ENCODE measurements around the gene GPC6. TPM values are rescaled to one million over a fixed set of nuclear protein-coding genes. Genes with fewer than 3 reads are reported as not detected.
A peak's percentile ranks its signal among the peaks of the same experiment; 100 is the strongest.

Gene GPC6
- total RNA-seq, 1 donor from 2014 or later: 63.0 TPM

DNA sequence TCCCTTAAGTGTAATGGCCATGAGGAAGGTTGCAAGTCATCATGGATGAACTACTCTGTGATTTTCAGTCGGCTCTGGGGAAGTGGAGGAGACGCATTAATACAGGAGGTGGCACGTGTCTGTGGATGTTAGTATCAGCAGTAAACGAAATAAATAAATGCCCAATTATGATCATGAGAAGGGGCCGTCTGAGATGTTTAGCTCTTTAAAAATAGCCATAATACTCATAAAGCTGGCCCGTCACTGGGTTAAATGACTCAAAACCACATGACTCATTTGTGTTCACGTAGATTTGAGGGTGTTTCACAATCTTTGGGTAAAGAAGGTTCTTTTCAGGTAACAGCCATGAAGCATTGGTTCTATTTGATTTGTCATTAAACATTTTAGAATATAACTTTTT lies 620.6 kb downstream of the GPC6 start:
- Histone ChIP-seq H3K27ac (ENCODE audit: low read depth, low read length) (peak overlapping the region; percentile 72), H3K4me1 (ENCODE audit: insufficient read depth, low read length) (peaks cover 3% of the 10 kb centered on the region), H3K4me2 (ENCODE audit: low read length) (peak overlapping the region; percentile 54), H2AFZ (ENCODE audit: low read depth, low read length) (peak overlapping the region; percentile 28), H3K27me3 (ENCODE audit: insufficient read depth, low read length) (no peaks in the 10 kb centered on the region), H4K20me1 (ENCODE audit: insufficient read depth, low read length) (no peaks in the 10 kb centered on the region), H3K9me3 (ENCODE audit: insufficient read depth, low read depth, low read length) (no peaks in the 10 kb centered on the region), H3K4me3 (ENCODE audit: insufficient read depth, low read depth, low read length) (no peak overlapping the region), H3K9ac (ENCODE audit: low read length) (peak overlapping the region; percentile 46), H3K79me2 (ENCODE audit: insufficient read depth, low read length) (no peaks in the 10 kb centered on the region), H3K36me3 (ENCODE audit: insufficient read depth, low read length) (no peaks in the 10 kb centered on the region)
- TF ChIP-seq EZH2 (IDR thresholded peaks at IDR 0.05; ENCODE audit: insufficient read depth, low read length): no peak
- TF ChIP-seq, protein P1, sequence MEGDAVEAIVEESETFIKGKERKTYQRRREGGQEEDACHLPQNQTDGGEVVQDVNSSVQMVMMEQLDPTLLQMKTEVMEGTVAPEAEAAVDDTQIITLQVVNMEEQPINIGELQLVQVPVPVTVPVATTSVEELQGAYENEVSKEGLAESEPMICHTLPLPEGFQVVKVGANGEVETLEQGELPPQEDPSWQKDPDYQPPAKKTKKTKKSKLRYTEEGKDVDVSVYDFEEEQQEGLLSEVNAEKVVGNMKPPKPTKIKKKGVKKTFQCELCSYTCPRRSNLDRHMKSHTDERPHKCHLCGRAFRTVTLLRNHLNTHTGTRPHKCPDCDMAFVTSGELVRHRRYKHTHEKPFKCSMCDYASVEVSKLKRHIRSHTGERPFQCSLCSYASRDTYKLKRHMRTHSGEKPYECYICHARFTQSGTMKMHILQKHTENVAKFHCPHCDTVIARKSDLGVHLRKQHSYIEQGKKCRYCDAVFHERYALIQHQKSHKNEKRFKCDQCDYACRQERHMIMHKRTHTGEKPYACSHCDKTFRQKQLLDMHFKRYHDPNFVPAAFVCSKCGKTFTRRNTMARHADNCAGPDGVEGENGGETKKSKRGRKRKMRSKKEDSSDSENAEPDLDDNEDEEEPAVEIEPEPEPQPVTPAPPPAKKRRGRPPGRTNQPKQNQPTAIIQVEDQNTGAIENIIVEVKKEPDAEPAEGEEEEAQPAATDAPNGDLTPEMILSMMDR (IDR thresholded peaks at IDR 0.05; ENCODE audit: insufficient read depth, low read depth, low read length): no peak
- Mint-ChIP-seq H3K27ac (ENCODE audit: unreplicated experiment) (no peak overlapping the region), H3K27me3 (ENCODE audit: low read depth, unreplicated experiment) (no peaks in the 10 kb centered on the region), H3K4me1 (ENCODE audit: low read depth, unreplicated experiment) (peaks cover 3% of the 10 kb centered on the region), H3K4me3 (ENCODE audit: unreplicated experiment) (no peak overlapping the region), H3K36me3 (ENCODE audit: low read depth, unreplicated experiment) (no peaks in the 10 kb centered on the region), H3K9me3 (ENCODE audit: unreplicated experiment) (peaks cover 3% of the 10 kb centered on the region)
- FAIRE-seq (no peak), DNase-seq (ENCODE audit: low read depth) (peak; percentile 86)

DNA sequence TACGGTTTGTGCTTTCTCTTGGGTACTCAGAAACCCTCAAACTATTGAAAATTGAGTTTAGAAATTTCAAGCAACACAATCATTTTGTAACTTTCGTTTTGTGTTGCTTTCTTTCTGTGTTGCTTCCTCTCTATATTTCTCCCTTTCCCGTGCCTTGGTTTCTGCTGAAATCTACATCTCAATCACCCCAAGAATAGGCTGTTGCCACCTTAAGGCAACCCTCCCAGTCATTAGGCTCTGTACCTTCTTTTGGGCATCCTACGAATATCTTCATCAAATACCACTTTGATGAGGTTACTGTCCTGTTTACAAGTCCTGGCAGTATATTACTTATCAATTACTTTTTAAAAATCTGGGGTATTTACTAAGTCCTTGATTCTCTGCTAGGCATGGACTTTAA lies 621.6 kb downstream of the GPC6 start:
- FAIRE-seq: no peak
- Histone ChIP-seq H3K4me2 (ENCODE audit: low read length) (no peak overlapping the region), H3K27me3 (ENCODE audit: insufficient read depth, low read length) (no peaks in the 10 kb centered on the region), H3K9ac (ENCODE audit: low read length) (no peak overlapping the region), H2AFZ (ENCODE audit: low read depth, low read length) (no peak overlapping the region), H3K36me3 (ENCODE audit: insufficient read depth, low read length) (no peaks in the 10 kb centered on the region), H3K4me3 (ENCODE audit: insufficient read depth, low read depth, low read length) (no peak overlapping the region), H3K27ac (ENCODE audit: low read depth, low read length) (no peak overlapping the region), H3K79me2 (ENCODE audit: insufficient read depth, low read length) (no peaks in the 10 kb centered on the region), H3K4me1 (ENCODE audit: insufficient read depth, low read length) (peaks cover 3% of the 10 kb centered on the region), H3K9me3 (ENCODE audit: insufficient read depth, low read depth, low read length) (no peaks in the 10 kb centered on the region), H4K20me1 (ENCODE audit: insufficient read depth, low read length) (no peaks in the 10 kb centered on the region)
- Mint-ChIP-seq H3K4me3 (ENCODE audit: unreplicated experiment) (no peak overlapping the region), H3K27me3 (ENCODE audit: low read depth, unreplicated experiment) (no peaks in the 10 kb centered on the region), H3K9me3 (ENCODE audit: unreplicated experiment) (peaks cover 3% of the 10 kb centered on the region), H3K4me1 (ENCODE audit: low read depth, unreplicated experiment) (peaks cover 3% of the 10 kb centered on the region), H3K36me3 (ENCODE audit: low read depth, unreplicated experiment) (no peaks in the 10 kb centered on the region), H3K27ac (ENCODE audit: unreplicated experiment) (no peak overlapping the region)
- TF ChIP-seq, protein P1 (IDR thresholded peaks at IDR 0.05; ENCODE audit: insufficient read depth, low read depth, low read length): no peak
- no peak for TF ChIP-seq EZH2 (IDR thresholded peaks at IDR 0.05; ENCODE audit: insufficient read depth, low read length)
- no peak for DNase-seq (ENCODE audit: low read depth)

DNA sequence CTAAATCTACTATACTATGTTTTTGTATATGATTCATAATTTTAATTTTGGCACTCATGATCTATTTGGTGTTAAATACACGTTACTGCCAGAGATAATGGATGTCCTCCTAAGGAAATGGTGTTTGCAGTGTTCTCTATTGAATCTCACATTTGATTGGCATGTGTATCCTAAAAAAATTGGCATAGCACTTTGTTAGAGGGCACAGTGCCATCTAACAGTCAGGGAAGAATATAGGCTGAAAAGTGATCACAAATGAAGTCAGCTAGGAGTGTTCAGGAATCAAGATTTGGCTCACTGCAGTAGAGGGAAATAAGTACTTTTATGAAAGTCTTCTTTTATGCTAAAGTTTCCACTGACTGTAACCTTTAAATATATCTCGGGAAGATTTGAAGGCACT lies 624.6 kb downstream of the GPC6 start:
- Mint-ChIP-seq H3K4me3 (ENCODE audit: unreplicated experiment) (no peak overlapping the region), H3K4me1 (ENCODE audit: low read depth, unreplicated experiment) (peaks cover 3% of the 10 kb centered on the region)
- FAIRE-seq: no peak

More for the DNA sequence above, 624.6 kb downstream of the GPC6 start:
- DNase-seq (ENCODE audit: low read depth): no peak
- H3K27me3 ChIP-seq (ENCODE audit: insufficient read depth, low read length): no peaks in the 10 kb centered on the region
- H3K4me1 ChIP-seq (ENCODE audit: insufficient read depth, low read length): peaks cover 3% of the 10 kb centered on the region
- no peaks in the 10 kb centered on the region for H3K27me3 Mint-ChIP-seq (ENCODE audit: low read depth, unreplicated experiment)
- H3K79me2 ChIP-seq (ENCODE audit: insufficient read depth, low read length): no peaks in the 10 kb centered on the region
- no peaks in the 10 kb centered on the region for H3K9me3 Mint-ChIP-seq (ENCODE audit: unreplicated experiment)
- TF ChIP-seq EZH2 (IDR thresholded peaks at IDR 0.05; ENCODE audit: insufficient read depth, low read length): no peak
- TF ChIP-seq, protein P1 (IDR thresholded peaks at IDR 0.05; ENCODE audit: insufficient read depth, low read depth, low read length): no peak
- H3K27ac ChIP-seq (ENCODE audit: low read depth, low read length): no peak overlapping the region
- H3K9ac ChIP-seq (ENCODE audit: low read length): no peak overlapping the region
- no peaks in the 10 kb centered on the region for H3K36me3 Mint-ChIP-seq (ENCODE audit: low read depth, unreplicated experiment)
- no peak overlapping the region for H3K4me3 ChIP-seq (ENCODE audit: insufficient read depth, low read depth, low read length)
- H2AFZ ChIP-seq (ENCODE audit: low read depth, low read length): no peak overlapping the region
- no peaks in the 10 kb centered on the region for H4K20me1 ChIP-seq (ENCODE audit: insufficient read depth, low read length)
- no peak overlapping the region for H3K4me2 ChIP-seq (ENCODE audit: low read length)
- no peaks in the 10 kb centered on the region for H3K9me3 ChIP-seq (ENCODE audit: insufficient read depth, low read depth, low read length)
- no peak overlapping the region for H3K27ac Mint-ChIP-seq (ENCODE audit: unreplicated experiment)
- no peaks in the 10 kb centered on the region for H3K36me3 ChIP-seq (ENCODE audit: insufficient read depth, low read length)

Data from astrocyte (in vitro differentiated cells and primary cell).